ENCODE measurements around the gene AKR7A3. TPM values are rescaled to one million over a fixed set of nuclear protein-coding genes. Genes with fewer than 3 reads are reported as not detected.
"Not testable (repeated sequence)": the region's sequence is repeated elsewhere in the genome, so short reads cannot be mapped to it uniquely, and the experiment has no call there.

The AKR7A3 gene
- 0.17 and 0.22 TPM in 2 replicates for total RNA-seq (2014; rRNA removed; shearing (Covaris generic))
- polyA plus RNA-seq (2014; cell fraction: nucleus; rRNA removed): 1.1 and 2.6 TPM in 2 replicates

- DNase-seq (ENCODE audit: extremely low read depth, low read depth): not testable (repeated sequence)
These were observed at the start of gene AKR7A3 for GRCh38 chr1:19288324-19289241. Gene AKR7A3, minus strand, starts transcription at chr1:19288770. Its CDS starts 61 bp downstream, at chr1:19288709.

GRCh38 chr1:19338323-19338762, 49.8 kb upstream of the AKR7A3 start:
- no peak for DNase-seq (ENCODE audit: extremely low read depth, low read depth)

- no peak for DNase-seq (ENCODE audit: extremely low read depth, low read depth)
These were observed 48.7 kb upstream of the AKR7A3 start for GRCh38 chr1:19337289-19337688.

GRCh38 chr1:19336543-19336942, 48.0 kb upstream of the AKR7A3 start:
- no peak for DNase-seq (ENCODE audit: extremely low read depth, low read depth)

- no peak for DNase-seq (ENCODE audit: extremely low read depth, low read depth)
These were observed 45.2 kb upstream of the AKR7A3 start for GRCh38 chr1:19333587-19334354.

- no peak for DNase-seq (ENCODE audit: extremely low read depth, low read depth)
These were observed 44.3 kb upstream of the AKR7A3 start for GRCh38 chr1:19332832-19333231.

GRCh38 chr1:19331262-19331878, 42.8 kb upstream of the AKR7A3 start:
- DNase-seq (ENCODE audit: extremely low read depth, low read depth): no peak

GRCh38 chr1:19330449-19331135, 42.0 kb upstream of the AKR7A3 start:
- DNase-seq (ENCODE audit: extremely low read depth, low read depth): no peak

- no peak for DNase-seq (ENCODE audit: extremely low read depth, low read depth)
These were observed 41.0 kb upstream of the AKR7A3 start for GRCh38 chr1:19329611-19330010.

- no peak for DNase-seq (ENCODE audit: extremely low read depth, low read depth)
These were observed 40.6 kb upstream of the AKR7A3 start for GRCh38 chr1:19329188-19329587.

- no peak for DNase-seq (ENCODE audit: extremely low read depth, low read depth)
These were observed 39.9 kb upstream of the AKR7A3 start for GRCh38 chr1:19328486-19328885.

GRCh38 chr1:19327736-19328135, 39.2 kb upstream of the AKR7A3 start:
- no peak for DNase-seq (ENCODE audit: extremely low read depth, low read depth)

GRCh38 chr1:19327301-19327700, 38.7 kb upstream of the AKR7A3 start:
- no peak for DNase-seq (ENCODE audit: extremely low read depth, low read depth)

GRCh38 chr1:19326748-19327065, 38.1 kb upstream of the AKR7A3 start:
- no peak for DNase-seq (ENCODE audit: extremely low read depth, low read depth)

- DNase-seq (ENCODE audit: extremely low read depth, low read depth): no peak
These were observed 37.6 kb upstream of the AKR7A3 start for GRCh38 chr1:19325958-19326747.

- DNase-seq (ENCODE audit: extremely low read depth, low read depth): no peak
These were observed 36.9 kb upstream of the AKR7A3 start for GRCh38 chr1:19325368-19325957.

GRCh38 chr1:19324665-19324990, 36.1 kb upstream of the AKR7A3 start:
- no peak for DNase-seq (ENCODE audit: extremely low read depth, low read depth)

- no peak for DNase-seq (ENCODE audit: extremely low read depth, low read depth)
These were observed 35.6 kb upstream of the AKR7A3 start for GRCh38 chr1:19323987-19324664.

GRCh38 chr1:19322481-19322880, 33.9 kb upstream of the AKR7A3 start:
- DNase-seq (ENCODE audit: extremely low read depth, low read depth): no peak

Data from NCI-H460 (cell line).